Loucy (cell line): ENCODE data around the gene PMF1.

ENCODE experiments used
- H2AFZ ChIP-seq: fragments of 200-600 bp; sonication (generic); 2 replicates; pipeline ENCODE4 v1.6.0; 2016; ENCODE audit warnings: antibody characterized with exemption, mild to moderate bottlenecking, low read length, moderate library complexity
- H3F3A ChIP-seq: fragments of 200-600 bp; 2 replicates; pipeline ENCODE4 v1.6.0; 2016; ENCODE audit warnings: antibody characterized with exemption, low read depth, mild to moderate bottlenecking
- H3K27me3 ChIP-seq: fragments of 200-600 bp; sonication (generic); 2 replicates; pipeline ENCODE4 v1.6.1; 2014; ENCODE audit warnings: low read length, mild to moderate bottlenecking; ENCODE audit not compliant: insufficient read depth, poor library complexity, severe bottlenecking
- H3K36me3 ChIP-seq: fragments of 200-600 bp; sonication (generic); 2 replicates; pipeline ENCODE4 v1.6.1; 2016; ENCODE audit warnings: low read length; ENCODE audit not compliant: insufficient read depth
- H3K4me1 ChIP-seq: fragments of 200-600 bp; sonication (generic); 2 replicates; pipeline ENCODE4 v1.5.1; 2014; ENCODE audit warnings: low read length, mild to moderate bottlenecking; ENCODE audit not compliant: insufficient read depth, poor library complexity, severe bottlenecking
- H3K4me2 ChIP-seq: fragments of 200-600 bp; sonication (generic); 2 replicates; pipeline ENCODE4 v1.6.0; 2014; ENCODE audit warnings: antibody characterized with exemption, low read length, low read depth, mild to moderate bottlenecking; ENCODE audit not compliant: poor library complexity, severe bottlenecking
- H3K4me3 ChIP-seq: fragments of 200-600 bp; sonication (generic); 2 replicates; pipeline ENCODE4 v1.5.1; 2014; ENCODE audit warnings: low read length, mild to moderate bottlenecking, mixed read lengths; ENCODE audit not compliant: poor library complexity, severe bottlenecking
- H3K79me2 ChIP-seq: fragments of 200-600 bp; sonication (generic); 2 replicates; pipeline ENCODE4 v1.6.1; 2014; ENCODE audit warnings: low read length; ENCODE audit not compliant: insufficient read depth
- H3K9ac ChIP-seq: fragments of 200-600 bp; sonication (generic); 2 replicates; pipeline ENCODE4 v1.6.0; 2014; ENCODE audit warnings: mild to moderate bottlenecking, low read depth, low read length, moderate library complexity; ENCODE audit not compliant: poor library complexity, severe bottlenecking
- H3K9me2 ChIP-seq: fragments of 200-600 bp; sonication (generic); replicated peaks from 2 replicates; pipeline ENCODE4 v1.6.1; 2016; ENCODE audit warnings: low read depth, low read length, mixed read lengths
- H3K9me3 ChIP-seq: fragments of 200-600 bp; sonication (generic); 2 replicates; pipeline ENCODE4 v1.6.1; 2014; ENCODE audit warnings: mild to moderate bottlenecking, antibody characterized with exemption, low read length, low read depth; ENCODE audit not compliant: insufficient read depth
- H4K20me1 ChIP-seq: fragments of 200-600 bp; sonication (generic); 2 replicates; pipeline ENCODE4 v1.6.0; 2014; ENCODE audit warnings: antibody characterized with exemption, low read length, mild to moderate bottlenecking; ENCODE audit not compliant: insufficient read depth, poor library complexity, severe bottlenecking
- EZH2phosphoT487 ChIP-seq: fragments of 200-600 bp; IDR thresholded peaks from 2 replicates; pipeline ENCODE4 v1.6.1; 2018; ENCODE audit warnings: antibody characterized with exemption, mild to moderate bottlenecking, moderate library complexity, borderline replicate concordance
- TF ChIP-seq, protein P1 (sequence below): fragments of 200-600 bp; sonication (generic); conservative IDR thresholded peaks from 2 replicates; pipeline ENCODE4 v1.5.1; 2014; ENCODE audit warnings: mild to moderate bottlenecking, antibody characterized with exemption, low read length

The PMF1 gene

DNA sequence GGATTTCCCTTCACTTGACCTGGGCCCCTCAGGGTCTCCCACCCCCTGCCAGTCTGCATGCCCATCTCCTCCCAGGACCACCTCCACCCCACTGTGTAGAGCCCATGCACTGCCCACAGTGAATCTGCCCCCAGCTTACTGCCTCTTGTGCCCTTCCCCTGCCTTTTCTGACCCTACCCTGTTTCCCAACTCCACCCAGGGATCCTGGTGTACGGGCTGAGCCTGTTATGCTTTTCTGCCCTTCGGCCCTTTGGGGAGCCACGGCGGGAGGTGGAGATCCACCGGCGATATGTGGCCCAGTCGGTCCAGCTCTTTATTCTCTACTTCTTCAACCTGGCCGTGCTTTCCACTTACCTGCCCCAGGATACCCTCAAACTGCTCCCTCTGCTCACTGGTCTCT, 73.3 kb downstream of the PMF1 start:
- Histone ChIP-seq H3F3A (no peaks in the 10 kb centered on the region), H2AFZ (no peak overlapping the region), H3K9ac (no peak overlapping the region), H3K27me3 (no peaks in the 10 kb centered on the region), H4K20me1 (peaks cover 12% of the 10 kb centered on the region), H3K4me1 (peaks cover 15% of the 10 kb centered on the region), H3K9me2 (no peaks in the 10 kb centered on the region), H3K79me2 (peaks cover 23% of the 10 kb centered on the region), H3K36me3 (no peaks in the 10 kb centered on the region), H3K4me3 (no peak overlapping the region), H3K4me2 (no peak overlapping the region), H3K9me3 (no peaks in the 10 kb centered on the region)
- TF ChIP-seq, protein P1, sequence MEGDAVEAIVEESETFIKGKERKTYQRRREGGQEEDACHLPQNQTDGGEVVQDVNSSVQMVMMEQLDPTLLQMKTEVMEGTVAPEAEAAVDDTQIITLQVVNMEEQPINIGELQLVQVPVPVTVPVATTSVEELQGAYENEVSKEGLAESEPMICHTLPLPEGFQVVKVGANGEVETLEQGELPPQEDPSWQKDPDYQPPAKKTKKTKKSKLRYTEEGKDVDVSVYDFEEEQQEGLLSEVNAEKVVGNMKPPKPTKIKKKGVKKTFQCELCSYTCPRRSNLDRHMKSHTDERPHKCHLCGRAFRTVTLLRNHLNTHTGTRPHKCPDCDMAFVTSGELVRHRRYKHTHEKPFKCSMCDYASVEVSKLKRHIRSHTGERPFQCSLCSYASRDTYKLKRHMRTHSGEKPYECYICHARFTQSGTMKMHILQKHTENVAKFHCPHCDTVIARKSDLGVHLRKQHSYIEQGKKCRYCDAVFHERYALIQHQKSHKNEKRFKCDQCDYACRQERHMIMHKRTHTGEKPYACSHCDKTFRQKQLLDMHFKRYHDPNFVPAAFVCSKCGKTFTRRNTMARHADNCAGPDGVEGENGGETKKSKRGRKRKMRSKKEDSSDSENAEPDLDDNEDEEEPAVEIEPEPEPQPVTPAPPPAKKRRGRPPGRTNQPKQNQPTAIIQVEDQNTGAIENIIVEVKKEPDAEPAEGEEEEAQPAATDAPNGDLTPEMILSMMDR, result no peak
- no peak for TF ChIP-seq EZH2phosphoT487
